Suppressor macrophage treated with lipopolysaccharide for 4 hours (primary cell): ENCODE data around the gene RASA3.

Experiments
- DNase-seq: peaks from one replicate; pipeline ENCODE4 v3.0.0-alpha.2; 2020

The RASA3 gene

GRCh38 chr13:114097893-114098688, 34.3 kb downstream of the RASA3 start:
- no peak for DNase-seq

DNA sequence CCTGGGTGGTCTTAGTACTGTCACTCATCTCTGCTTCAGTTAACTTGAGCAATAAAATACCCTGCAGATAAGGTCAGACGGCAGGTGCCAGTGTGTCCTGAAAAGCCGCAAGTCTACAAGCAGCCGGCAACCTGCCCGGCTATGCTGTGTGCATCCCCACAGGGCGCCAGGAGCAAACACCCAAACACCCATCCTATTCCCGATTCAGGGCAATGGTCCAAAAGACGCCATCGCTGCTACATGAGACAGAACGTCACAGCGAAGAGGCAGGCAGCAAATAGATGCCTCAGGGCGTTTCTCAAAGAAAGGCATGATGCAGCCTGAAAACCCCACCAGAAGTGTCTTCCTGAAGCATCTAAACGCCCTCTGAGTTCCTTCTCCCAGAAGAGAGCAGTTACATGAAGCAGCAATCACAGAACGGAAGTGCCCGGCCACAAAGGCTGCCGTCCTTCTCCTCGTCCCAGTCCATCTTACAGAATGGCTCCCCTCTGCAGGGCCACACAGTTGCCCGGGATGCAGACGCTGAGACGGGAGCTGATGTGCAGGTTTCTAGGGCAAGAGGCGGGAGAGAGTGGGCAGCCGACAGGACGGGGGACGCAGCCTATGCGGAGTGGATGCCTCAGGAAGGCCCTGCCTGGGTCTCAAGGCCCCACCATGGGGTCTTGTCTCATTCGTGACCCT, 35.1 kb downstream of the RASA3 start:
- DNase-seq: no peak

GRCh38 chr13:114096811-114097211, 35.6 kb downstream of the RASA3 start:
- no peak for DNase-seq

DNA sequence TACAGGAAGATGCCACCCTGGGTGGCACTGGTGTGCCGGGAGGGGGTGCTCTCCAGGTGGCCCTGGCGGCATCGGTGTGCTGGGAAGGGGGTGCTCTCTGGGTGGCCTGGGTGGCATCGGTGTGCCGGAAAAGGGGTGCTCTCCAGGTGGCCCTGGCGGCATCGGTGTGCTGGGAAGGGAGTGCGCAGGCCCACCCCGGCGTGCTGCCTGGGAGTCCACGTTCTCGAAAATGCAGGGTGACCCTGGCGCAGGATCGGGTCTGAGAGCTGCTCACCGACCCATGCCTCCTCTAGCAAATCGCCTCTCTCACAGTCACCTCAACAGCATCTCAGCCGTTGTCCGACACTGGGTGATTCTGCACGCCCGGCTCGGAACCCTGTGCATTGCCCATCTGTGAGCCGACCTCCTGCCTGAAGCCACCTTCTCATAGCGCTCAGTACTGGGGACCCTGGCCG, 36.4 kb downstream of the RASA3 start:
- no peak for DNase-seq

DNA sequence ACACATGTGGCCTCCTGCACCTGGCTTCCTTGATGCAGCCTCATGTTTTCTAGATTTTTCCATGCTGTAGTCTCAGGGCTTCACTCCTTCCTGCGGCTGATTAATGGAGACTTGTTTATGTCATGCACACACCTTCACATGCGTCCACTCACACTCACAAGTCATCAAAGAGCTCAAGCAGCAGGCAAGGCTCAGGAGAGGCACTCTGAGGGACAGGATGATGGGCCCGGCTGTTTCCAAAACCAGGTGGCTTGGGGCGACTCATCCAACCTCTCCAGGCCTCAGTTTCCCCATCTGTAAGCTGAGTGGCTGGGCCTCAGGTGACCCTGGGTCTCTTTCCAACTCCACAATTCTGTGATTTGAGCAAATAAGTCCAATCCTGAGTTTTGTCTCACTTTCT, 36.9 kb downstream of the RASA3 start:
- DNase-seq: no peak

GRCh38 chr13:114093118-114093517, 39.3 kb downstream of the RASA3 start:
- DNase-seq: no peak

GRCh38 chr13:114092468-114092867, 40.0 kb downstream of the RASA3 start:
- DNase-seq: no peak

GRCh38 chr13:114090476-114090875, 41.9 kb downstream of the RASA3 start:
- no peak for DNase-seq

GRCh38 chr13:114089751-114090400, 42.5 kb downstream of the RASA3 start:
- no peak for DNase-seq

DNA sequence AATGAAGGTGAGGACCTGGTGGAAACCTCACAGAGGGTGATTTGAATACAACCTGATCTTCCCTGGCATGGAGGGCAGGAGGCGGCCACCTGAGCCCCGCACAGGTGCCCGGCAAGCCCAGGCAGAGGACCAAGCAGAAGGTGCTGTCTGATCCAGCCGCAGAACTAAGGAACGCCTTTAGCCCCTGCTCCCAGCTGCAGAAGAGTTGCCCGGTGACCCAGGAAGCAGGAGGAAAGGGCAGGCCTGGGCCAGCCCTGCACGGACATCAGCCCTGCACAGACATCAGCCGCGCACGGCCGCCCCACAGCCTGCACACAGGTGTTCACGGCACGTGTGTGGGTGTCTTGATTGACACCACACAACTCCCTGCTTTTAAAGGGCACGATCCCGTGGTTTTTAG, 43.1 kb downstream of the RASA3 start:
- DNase-seq: no peak

- DNase-seq: no peak
These were observed 43.6 kb downstream of the RASA3 start for GRCh38 chr13:114088863-114089262.

- no peak for DNase-seq
These were observed 44.2 kb downstream of the RASA3 start for GRCh38 chr13:114088234-114088633.

GRCh38 chr13:114087430-114087829, 45.0 kb downstream of the RASA3 start:
- no peak for DNase-seq

GRCh38 chr13:114082849-114083645, 49.4 kb downstream of the RASA3 start:
- DNase-seq: no peak

- DNase-seq: no peak
These were observed 50.4 kb downstream of the RASA3 start for GRCh38 chr13:114081761-114082681.

- no peak for DNase-seq
These were observed 51.5 kb downstream of the RASA3 start for GRCh38 chr13:114080739-114081561.

DNA sequence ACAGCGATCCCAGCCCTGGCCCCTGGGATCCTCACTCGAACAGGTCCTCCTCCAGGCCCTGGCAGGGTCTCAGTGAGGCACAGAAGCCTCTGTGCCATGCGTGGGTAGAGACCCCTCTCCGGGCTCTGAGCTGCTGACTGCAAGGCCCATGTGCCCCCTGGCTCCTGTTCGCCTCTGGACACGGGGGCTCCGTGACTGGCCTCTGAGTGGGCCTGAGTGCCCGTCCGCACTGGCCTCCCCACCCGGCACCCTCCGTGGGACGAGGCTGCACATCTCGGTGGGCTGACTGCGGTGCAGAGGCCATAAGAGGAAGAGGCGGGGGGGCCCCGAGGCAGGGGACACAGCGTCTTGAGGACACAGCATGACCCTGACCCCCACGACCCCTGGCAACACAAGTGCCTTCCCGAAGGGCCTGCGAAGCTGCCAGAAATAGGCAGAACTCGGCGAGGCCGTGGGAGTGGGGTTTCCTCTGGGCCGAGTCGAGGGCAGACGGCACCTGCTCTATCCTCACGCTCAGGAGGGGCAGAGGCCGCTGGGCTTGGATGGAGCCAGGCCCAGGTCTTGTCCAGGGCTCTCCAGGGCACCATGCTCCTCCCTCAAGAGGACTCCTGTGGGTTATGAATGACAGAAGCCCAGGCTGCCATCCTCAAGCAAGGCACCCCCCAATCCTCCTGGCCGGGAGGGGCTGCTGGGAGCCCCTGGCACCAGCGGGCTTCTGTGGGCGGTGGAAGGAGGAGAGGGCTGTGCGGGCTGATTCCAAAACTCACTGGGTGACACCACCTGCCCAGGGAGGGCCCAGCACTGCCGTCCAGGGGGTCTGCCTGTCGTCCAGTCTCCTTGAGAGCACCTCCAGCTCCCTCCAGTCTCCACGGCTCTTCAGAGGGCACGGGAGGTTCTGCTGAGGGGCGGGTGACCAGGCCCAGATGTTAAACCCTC, 52.6 kb downstream of the RASA3 start:
- no peak for DNase-seq

GRCh38 chr13:114078461-114079451, 53.7 kb downstream of the RASA3 start:
- no peak for DNase-seq

DNA sequence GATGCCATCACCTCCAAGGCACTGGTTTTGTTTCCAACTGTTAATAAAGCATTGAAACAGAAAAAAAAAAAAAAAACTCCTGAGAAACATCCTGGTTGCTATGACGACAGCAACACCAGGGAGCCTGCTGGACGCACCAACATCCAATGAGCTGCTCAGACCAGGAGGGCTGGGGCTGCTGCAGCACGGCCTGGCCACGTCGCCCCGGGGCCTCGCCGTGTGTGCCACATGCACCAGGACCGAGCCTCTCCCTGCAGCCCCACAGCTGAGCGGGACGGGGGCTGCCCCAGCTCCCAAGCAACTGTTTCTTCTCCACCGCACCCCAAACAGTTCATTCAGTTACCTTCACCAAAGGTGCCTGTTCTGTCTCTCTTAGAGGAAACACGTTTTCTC, 54.5 kb downstream of the RASA3 start:
- DNase-seq: no peak
